ENCODE measurements around the gene WDR43. TPM values are rescaled to one million over a fixed set of nuclear protein-coding genes. Genes with fewer than 3 reads are reported as not detected.

WDR43 gene
- total RNA-seq, 4 donors from 2014 or later = 15.8 to 399 (median 46.0) TPM

DNA sequence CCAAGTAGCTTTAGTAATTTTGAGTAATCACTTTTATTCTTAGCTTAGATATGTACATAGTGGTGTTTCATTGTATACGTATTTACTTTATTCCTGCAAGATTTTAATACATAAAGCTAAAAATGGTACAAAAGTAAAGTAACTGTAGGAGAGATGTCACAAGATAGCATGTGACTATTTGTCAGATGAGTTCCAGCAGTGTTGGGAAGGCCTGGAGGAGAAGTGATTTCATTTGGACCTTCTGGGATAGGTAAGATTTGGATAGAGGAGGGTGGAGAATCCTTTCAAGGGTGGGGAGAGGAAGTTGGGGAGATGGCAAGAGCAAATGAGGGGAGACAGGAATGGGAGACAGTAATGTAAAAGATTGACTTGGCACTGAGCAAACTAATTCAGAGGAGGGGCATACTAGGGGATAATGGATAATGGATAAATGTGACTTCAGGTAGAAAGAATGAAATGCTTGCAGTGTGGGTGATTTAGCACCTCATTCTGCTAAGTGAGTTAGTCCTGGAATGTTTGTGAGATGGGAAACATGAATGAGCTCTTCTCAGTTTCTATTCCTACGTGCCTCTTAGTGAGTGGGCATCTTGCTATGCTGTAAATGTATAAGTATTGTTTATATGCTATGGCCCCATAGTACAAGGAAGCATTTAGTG, 10.5 kb downstream of the WDR43 start:
- in situ Hi-C loops (cut with MboI; ENCODE audit: low pct_ligation_motif_present in 1 of 4, low pct_unique_long_range_greater_than_20kb in 1 of 4, low sequenced_read_pairs in 3 of 4) = no loop called here
- no peak overlapping the region for H3K27ac ChIP-seq
- WGBS, 2 donors (ENCODE audit: low coverage in 1 of 2) = 83 to 100% methylated on average over 2 of the region's 2 CpGs
- peaks cover 0 to 15% (median 4%) of the 10 kb centered on the region in 4 donors for H3K36me3 ChIP-seq
- H3K27me3 ChIP-seq = no peaks in the 10 kb centered on the region
- DNase-seq = no peak
- TF ChIP-seq POLR2AphosphoS5 (IDR thresholded peaks at IDR 0.05) (no peak), EP300 (IDR thresholded peaks at IDR 0.05; ENCODE audit: low read depth) (no peak), POLR2A (IDR thresholded peaks at IDR 0.05) (no peak)
- TF ChIP-seq, protein P1, sequence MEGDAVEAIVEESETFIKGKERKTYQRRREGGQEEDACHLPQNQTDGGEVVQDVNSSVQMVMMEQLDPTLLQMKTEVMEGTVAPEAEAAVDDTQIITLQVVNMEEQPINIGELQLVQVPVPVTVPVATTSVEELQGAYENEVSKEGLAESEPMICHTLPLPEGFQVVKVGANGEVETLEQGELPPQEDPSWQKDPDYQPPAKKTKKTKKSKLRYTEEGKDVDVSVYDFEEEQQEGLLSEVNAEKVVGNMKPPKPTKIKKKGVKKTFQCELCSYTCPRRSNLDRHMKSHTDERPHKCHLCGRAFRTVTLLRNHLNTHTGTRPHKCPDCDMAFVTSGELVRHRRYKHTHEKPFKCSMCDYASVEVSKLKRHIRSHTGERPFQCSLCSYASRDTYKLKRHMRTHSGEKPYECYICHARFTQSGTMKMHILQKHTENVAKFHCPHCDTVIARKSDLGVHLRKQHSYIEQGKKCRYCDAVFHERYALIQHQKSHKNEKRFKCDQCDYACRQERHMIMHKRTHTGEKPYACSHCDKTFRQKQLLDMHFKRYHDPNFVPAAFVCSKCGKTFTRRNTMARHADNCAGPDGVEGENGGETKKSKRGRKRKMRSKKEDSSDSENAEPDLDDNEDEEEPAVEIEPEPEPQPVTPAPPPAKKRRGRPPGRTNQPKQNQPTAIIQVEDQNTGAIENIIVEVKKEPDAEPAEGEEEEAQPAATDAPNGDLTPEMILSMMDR (IDR thresholded peaks at IDR 0.05) = no peak
- H3K4me3 ChIP-seq = no peak overlapping the region
- no peaks in the 10 kb centered on the region for H3K4me1 ChIP-seq
- intact Hi-C loops (cut with DNase I; ENCODE audit: low total_unique reads) = no loop called here
- no peaks in the 10 kb centered on the region for H3K9me3 ChIP-seq

GRCh38 chr2:28905533-28905932, 11.1 kb downstream of the WDR43 start:
- intact Hi-C loops (cut with DNase I; ENCODE audit: low total_unique reads) (no loop called here), in situ Hi-C loops (cut with MboI; ENCODE audit: low pct_ligation_motif_present in 1 of 4, low pct_unique_long_range_greater_than_20kb in 1 of 4, low sequenced_read_pairs in 3 of 4) (no loop called here)
- Histone ChIP-seq H3K4me3 (no peak overlapping the region), H3K4me1 (no peaks in the 10 kb centered on the region), H3K36me3 (peaks cover 0 to 15% (median 4%) of the 10 kb centered on the region in 4 donors), H3K27ac (no peak overlapping the region), H3K9me3 (no peaks in the 10 kb centered on the region), H3K27me3 (no peaks in the 10 kb centered on the region)
- 83 to 99% methylated on average over 1 to 3 of the region's 3 CpGs for WGBS, 2 donors (ENCODE audit: low coverage in 1 of 2)
- no peak for TF ChIP-seq EP300 (IDR thresholded peaks at IDR 0.05; ENCODE audit: low read depth)
- TF ChIP-seq, protein P1 (IDR thresholded peaks at IDR 0.05) = no peak
- TF ChIP-seq POLR2A (IDR thresholded peaks at IDR 0.05) = no peak
- no peak for TF ChIP-seq POLR2AphosphoS5 (IDR thresholded peaks at IDR 0.05)
- DNase-seq = no peak

DNA sequence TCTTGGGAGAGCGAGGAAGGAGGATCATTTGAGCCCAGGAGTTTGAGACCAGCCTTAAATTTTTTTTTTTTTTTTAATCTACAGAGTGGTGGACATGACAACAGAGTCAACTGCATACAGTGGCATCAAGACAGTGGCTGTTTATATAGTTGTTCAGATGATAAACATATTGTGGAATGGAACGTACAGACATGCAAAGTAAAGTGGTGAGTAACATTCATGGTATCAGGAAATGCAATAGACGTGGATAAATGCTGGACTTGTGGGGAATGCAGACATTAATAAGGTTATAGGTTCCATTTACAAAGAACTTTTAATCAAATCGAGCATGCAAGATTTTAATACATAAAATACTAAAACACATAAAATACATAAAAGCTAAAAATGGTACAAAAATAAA, 11.9 kb downstream of the WDR43 start:
- Histone ChIP-seq H3K4me3 (no peak overlapping the region), H3K9me3 (no peaks in the 10 kb centered on the region), H3K27me3 (no peaks in the 10 kb centered on the region), H3K4me1 (no peaks in the 10 kb centered on the region), H3K36me3 (peaks cover 0 to 22% (median 4%) of the 10 kb centered on the region in 4 donors), H3K27ac (no peak overlapping the region)
- in situ Hi-C loops (cut with MboI; ENCODE audit: low pct_ligation_motif_present in 1 of 4, low pct_unique_long_range_greater_than_20kb in 1 of 4, low sequenced_read_pairs in 3 of 4) = no loop called here
- intact Hi-C loops (cut with DNase I; ENCODE audit: low total_unique reads) = no loop called here
- TF ChIP-seq, protein P1 (IDR thresholded peaks at IDR 0.05) = no peak
- no peak for TF ChIP-seq POLR2A (IDR thresholded peaks at IDR 0.05)
- no peak for TF ChIP-seq POLR2AphosphoS5 (IDR thresholded peaks at IDR 0.05)
- TF ChIP-seq EP300 (IDR thresholded peaks at IDR 0.05; ENCODE audit: low read depth) = no peak
- DNase-seq = no peak
- 83 to 94% methylated on average over 4 of the region's 4 CpGs for WGBS, 2 donors (ENCODE audit: low coverage in 1 of 2)

- no peak for TF ChIP-seq POLR2A (IDR thresholded peaks at IDR 0.05)
- TF ChIP-seq, protein P1 (IDR thresholded peaks at IDR 0.05) = no peak
- no peak for TF ChIP-seq EP300 (IDR thresholded peaks at IDR 0.05; ENCODE audit: low read depth)
- no peak for TF ChIP-seq POLR2AphosphoS5 (IDR thresholded peaks at IDR 0.05)
- Histone ChIP-seq H3K4me3 (no peak overlapping the region), H3K9me3 (no peaks in the 10 kb centered on the region), H3K27ac (no peak overlapping the region), H3K27me3 (no peaks in the 10 kb centered on the region), H3K36me3 (peaks cover 0 to 22% (median 4%) of the 10 kb centered on the region in 4 donors), H3K4me1 (no peaks in the 10 kb centered on the region)
- in situ Hi-C loops (cut with MboI; ENCODE audit: low pct_ligation_motif_present in 1 of 4, low pct_unique_long_range_greater_than_20kb in 1 of 4, low sequenced_read_pairs in 3 of 4) = no loop called here
- no peak for DNase-seq
- WGBS, 2 donors (ENCODE audit: low coverage in 1 of 2) = 99% methylated on average over 2 of the region's 2 CpGs; no CpG with 5 or more reads in 1 of the 2 donors
- intact Hi-C loops (cut with DNase I; ENCODE audit: low total_unique reads) = no loop called here
These were observed 12.4 kb downstream of the WDR43 start for GRCh38 chr2:28906821-28907220.

Data from transverse colon (tissue), 4 donors.